Posterior cingulate gyrus (tissue), 11 donors: ENCODE measurements around the gene TRPC3.
A peak's percentile ranks its signal among the peaks of the same experiment; 100 is the strongest.

Experiments used
- DNase-seq, 10 donors: peaks; one replicate each; pipeline versions ENCODE4 v3.0.0 to v3.0.0-alpha.2; 2020 to 2021; ENCODE audit warnings: mixed read lengths in 3 of 10
- intact Hi-C: fragments of 100-400 bp; cut with DNase I; formaldehyde crosslinking; loops from one replicate; pipeline ENCODE4 v1.15.1; 2023

Gene TRPC3

DNA sequence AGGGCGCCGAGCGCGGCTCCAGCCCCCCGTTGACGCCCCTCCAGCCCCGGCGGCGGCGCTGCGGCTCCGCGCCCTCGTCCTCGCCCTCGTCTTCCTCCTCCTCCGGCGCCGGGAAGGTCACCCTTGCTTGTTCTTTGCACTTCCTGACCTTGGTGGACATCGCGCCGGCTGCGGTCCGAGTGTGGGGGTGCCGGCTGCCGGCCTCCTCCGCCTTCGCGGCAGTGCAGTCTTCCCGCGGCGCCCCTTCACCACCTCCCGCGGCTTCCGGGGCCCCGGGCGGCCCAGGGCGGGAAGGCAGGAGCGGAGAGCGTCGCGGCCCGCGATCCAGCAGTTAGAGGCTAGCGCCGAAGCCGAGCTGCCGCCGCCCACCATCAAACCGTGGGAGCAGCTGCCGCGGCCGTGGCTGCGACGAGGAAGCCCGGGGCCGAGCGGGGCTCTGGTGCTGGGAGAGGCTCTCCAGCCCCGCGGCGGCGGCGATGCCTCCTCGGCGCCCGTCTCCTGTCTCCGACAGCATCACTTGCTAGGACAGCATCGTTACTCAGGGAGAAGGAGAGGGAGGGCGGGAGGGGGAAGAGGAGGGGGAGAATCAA lies at the start of gene TRPC3:
Gene TRPC3 (minus strand): TSS at position 540 of the 590 bp plus-strand sequence. CDS start 380 bp downstream, at position 160.
- peak in 9 of 10 donors; percentile 23 to 92 (median 44) for DNase-seq
- intact Hi-C loops: loop anchor here (2.0 kb wide), 1 partner anchor 625 kb away; no protein-coding TSS in a partner anchor

DNA sequence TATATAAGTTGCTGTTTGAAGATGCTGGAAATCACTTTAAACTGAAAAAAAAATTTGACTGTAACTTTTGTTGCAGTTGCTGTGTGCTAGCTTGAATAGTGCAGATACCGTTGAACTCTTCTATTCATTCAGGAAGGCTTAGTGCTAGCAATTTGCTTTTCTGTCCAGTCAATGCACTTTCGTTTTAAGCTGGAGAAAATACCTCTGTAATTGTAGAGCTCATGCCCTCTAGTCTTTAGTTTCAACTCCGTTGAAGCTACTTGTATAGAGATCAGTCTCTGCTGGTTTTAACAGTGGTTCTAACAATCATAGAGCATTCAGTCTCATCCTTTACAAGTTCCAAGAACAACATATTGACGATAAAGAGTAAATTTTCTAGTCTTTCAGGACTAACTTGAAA lies 49.0 kb upstream of the TRPC3 start:
- no peak for DNase-seq
- intact Hi-C loops: no loop called here

DNA sequence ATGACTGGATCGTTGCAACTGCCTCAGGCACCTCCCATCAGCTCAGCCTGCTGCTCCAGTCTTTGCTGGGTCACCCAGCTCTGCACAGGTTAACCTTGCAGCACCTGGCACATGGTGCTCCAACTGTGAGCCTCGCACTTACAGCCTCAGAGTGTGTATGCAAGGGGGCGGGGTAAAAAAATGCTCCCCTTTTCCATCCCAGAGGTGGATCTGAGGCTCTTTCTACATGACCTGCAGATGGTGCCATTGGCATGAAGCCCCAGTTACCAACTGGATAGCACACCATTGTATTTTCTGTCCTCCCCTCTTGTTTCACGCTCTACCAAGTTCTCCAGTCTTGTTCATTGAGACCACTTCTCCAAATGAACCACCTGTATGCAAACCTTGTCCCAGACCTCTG lies 46.2 kb upstream of the TRPC3 start:
- intact Hi-C loops: no loop called here
- no peak for DNase-seq

DNA sequence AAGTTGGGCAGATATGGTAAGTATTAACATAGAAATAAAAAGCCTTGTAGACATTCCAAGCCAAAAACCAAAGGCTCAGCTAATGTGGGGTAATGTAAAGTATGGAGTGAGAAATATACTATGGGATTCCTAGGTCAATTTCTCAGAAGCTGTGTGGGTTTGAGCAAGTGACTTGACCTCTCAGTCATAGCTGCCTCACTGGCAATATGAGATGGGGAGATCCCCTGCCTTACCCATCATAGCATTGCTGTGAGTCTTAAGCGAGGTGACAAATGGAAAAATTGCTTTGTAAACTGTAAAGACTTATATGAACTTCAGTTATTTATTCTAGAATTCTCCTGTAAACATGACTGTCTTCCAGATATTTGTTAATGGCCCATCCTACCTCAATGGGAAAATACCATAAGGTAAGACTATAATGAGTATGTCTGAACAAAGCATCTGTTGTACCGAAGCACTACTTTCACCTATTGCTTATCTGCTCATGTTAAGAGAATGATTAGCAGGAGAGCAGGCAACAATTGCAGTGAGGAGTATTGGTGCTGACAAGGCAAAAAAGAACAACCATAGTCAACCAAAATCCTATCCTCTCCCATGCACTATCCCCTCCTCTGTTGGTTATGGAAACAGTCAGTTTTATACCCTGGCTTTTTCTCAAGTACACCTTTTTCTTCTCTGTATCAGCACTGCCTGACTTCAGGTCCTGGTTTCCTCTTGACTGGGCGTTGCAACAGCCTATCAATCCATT lies 44.1 kb upstream of the TRPC3 start:
- DNase-seq: no peak
- intact Hi-C loops: no loop called here

DNA sequence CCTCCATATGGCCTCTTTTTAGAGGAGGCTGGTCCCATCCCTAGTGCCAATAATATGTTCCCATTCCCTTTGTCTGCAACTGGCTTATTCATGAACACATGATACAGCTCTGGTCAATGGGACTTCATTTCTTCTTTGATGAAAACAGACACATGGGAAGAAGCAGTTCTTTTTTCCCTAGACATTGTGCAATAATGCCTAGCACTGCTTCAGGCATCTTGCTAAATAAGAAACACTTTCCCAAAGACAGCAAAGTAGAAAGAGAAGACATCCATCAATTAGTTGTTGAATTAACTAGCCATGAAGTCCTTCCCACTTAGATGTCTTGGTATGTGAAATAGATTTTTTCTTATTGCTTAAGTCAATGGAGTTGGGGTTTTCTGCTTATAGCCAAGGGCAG lies 40.1 kb upstream of the TRPC3 start:
- intact Hi-C loops: no loop called here
- no peak for DNase-seq

DNA sequence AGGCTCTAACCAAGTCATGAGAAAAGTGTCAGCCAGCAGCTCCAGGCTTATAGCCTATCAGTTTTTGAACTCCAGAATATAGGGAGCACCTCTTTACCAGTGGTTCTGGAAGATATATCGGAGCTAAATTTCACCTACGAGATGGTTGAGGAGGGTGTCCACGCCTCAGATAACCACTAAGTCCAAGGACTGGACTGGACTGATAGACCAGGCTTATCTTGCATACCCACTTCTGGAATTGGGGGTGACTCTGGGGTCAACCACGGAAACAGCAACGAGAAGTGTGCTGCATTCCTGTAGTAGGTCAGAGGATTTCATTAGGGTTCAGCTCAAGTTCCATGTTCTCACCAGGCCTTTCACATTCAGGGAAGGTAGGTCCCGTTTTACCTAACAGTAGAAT lies 38.6 kb upstream of the TRPC3 start:
- intact Hi-C loops: no loop called here
- DNase-seq: no peak

DNA sequence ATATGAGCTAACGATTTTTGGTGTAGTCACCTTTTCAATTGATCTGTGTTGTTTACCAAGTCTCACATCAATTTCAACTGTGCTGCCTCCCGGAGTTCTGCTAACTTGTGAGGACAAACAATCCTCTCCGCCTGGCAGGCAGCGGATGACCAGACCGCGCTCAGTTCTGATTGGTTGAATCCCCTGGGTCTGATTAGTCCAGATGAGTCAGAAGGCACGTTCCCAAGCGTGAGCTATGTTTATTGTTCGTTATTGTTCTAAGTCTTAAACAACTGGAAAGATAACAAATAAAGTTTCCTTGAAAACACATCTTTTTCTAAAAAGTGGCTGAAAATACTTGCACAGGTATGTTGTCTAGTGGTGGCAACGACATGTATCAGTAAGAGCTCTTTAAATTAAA lies 37.9 kb upstream of the TRPC3 start:
- no peak for DNase-seq
- intact Hi-C loops: no loop called here

DNA sequence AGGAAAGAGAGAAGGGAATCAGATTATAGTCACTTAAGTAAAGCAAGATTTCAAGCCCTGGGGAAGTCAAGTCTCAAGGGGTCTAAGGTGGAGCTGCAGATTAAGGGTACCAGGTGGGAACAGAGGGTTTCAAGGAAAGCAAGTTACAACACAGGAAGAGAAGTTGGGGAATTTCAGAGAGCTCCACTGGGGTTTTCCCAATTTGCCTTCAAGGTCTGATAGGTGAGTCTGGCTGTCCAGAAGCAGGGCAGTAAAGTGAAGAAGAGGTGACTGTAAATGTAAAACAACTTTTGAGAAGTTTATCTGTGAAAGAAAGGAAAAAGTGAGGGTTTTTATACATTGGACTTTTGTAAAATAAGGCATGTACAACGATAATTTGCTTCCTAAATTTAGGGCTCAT lies 37.1 kb upstream of the TRPC3 start:
- intact Hi-C loops: no loop called here
- no peak for DNase-seq

DNA sequence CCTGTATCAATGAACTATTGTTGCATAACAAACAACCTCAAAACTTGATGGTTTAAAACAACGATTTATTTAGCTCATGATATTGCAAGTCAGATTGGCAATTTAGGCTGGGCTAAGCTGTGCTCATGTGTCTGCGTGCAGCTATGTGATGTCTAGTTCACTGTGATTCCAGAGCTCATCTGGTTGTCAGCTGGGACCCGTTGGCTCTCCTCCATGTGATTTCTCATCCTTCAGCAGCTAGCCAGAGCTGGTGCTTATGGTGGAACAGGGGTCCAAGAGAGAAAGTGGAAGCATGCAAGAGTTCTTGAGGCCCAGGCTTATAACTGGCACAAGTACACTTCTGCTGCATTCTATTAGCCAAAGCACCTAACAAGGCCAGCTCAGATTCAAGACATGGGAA lies 28.8 kb upstream of the TRPC3 start:
- peak in 2 of 10 donors; percentile 22 to 59 for DNase-seq
- intact Hi-C loops: no loop called here

DNA sequence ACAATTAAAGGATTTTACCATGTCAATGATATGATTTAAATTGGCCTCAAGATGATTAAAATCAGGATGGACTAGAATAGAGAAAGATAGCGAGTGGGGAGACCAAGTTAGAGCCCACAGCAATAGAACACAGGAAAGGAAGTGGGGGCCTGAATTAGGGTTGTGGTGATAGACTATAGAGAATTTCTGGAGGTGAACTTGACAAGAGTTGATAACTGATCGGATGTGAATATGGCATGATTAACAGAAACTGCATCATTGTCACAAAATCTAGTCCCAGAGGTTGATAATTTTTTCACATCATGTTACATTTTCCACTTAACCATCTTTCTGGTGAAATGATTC lies 26.3 kb upstream of the TRPC3 start:
- intact Hi-C loops: no loop called here
- no peak for DNase-seq

DNA sequence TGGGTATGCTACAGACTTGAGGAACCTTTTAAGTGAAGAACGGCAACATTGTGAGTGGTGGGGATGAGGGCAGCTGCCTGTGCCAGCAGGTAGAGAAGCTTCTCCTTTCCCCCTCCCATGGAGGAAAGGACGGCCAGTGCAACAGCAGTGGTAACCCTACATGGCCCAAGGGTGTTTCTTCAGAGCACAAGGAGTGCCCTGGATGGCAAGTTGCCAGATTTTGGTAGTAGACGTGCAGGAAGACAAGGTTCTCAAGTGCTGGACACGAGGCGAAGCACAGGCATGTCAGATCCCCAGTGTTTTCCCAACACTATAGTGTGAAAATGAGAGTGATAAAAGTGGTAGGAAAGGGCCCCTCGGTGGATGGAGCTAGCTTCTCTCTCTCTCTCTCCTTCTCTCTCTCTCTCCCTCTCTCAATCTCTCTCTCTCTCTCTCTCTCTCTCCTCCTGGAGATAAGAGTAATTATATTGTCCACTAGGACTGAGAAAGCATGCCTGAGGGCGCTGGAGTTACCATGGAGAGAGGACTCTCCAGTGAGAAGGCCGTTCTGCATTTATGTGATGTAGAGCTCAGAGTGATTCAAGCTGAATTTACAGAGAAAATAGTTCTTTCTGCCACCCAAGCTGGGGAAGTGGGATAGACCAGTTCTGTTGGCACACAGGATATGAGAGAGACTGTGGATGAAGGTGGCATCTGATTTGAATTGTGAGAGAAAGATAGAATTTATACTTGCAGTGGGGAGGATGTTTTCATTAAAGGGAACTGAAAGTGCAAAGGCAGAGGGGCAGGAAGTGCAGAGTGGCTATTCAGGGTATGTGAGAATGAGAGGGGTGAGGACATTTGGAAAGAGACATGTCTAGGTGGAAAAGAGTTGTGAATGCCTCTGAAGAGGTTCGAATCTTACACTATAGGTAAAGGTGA lies 25.7 kb upstream of the TRPC3 start:
- DNase-seq: peak in 1 of 10 donors; percentile 32
- intact Hi-C loops: no loop called here

DNA sequence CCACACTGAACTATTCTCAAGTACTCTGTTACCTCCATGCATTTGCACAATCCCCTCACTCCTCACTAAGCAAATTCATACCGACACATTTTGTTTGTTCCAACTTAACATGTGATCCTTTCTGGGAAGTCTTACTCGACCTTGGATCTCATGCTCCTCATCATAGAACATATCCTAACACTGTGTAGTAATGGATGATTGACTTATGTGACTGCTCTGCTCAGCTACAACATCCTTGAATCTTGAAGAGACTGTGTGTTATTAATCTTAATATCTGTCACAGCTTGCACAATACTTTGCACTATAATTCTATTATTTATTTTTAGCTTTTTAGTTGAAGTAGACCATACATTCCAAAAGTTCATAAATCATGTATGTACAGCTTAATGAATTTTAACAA lies 23.9 kb upstream of the TRPC3 start:
- no peak for DNase-seq
- intact Hi-C loops: no loop called here

DNA sequence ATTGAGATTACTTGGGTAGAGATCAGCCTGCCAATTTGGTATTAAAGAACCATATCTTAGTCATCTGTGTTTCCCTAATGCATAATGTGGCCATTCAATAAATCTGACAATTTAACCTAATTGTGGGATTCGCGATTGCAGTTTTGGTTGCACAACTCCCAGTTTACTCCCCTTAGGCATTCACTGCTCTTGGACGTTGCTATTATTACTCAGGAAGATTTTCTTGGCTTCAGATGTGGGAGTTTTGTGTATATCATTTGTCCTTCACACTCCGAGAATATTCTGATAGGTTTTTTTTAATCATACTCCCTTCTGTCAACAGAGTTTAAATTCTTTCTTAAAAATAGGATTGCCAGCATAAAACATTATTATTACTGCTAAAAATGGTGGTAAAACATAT lies 22.0 kb upstream of the TRPC3 start:
- DNase-seq: no peak
- intact Hi-C loops: no loop called here

DNA sequence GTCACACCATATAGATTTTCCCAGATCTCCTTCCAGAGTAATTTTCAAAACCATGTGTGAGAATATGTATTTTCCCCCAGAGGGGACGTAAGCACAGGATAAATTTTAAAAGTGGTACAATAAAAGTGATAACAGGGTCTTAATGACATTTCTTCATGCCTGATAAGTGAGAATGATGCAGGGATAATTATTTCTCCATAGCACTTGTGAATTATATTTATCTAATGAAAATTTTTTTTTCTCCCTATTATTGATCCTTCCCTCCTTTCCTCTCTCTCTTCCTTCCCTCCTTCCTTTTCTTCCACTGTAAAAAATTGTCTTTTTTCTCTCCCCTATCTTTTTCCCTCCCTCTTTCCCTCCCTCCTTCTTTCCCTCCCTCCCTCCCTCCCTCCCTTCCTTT lies 17.0 kb upstream of the TRPC3 start:
- DNase-seq: no peak
- intact Hi-C loops: no loop called here

DNA sequence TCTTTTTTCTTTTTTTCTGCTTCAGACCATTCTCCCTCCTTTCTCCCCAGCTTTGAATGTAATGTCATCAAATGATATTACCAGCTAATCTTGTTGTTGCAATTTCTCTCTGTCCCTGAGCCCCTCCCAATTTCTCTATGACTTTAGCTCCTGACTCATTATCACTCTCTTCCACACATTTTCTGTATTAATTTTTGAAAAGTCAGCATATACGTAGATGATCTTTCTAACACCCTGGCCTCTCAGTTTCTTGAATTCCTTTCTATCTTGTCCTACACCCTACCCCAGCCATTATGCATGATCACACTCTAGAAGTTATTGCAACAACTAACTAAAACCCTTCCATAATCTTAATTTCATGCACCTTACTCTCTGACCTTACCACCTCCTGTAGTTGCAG lies 13.1 kb upstream of the TRPC3 start:
- intact Hi-C loops: no loop called here
- DNase-seq: no peak

DNA sequence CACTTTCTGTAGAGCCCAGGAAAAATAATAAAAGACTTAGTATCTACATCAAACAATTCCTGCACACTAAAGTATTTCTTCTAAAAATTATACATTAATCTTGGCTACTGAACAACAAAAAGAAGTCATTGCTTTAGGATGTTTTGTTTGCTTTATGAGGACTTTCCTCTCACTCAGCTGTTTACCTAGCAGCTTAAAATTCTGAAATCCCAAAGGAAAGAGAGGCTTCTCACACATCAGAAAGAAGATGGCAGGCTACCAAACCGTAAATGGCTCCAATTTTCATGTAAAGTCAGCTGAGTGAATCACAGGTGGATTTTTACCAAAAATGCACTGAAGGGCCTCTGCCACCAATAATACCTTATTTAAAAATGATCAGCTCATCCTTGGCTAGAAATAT lies 9.0 kb upstream of the TRPC3 start:
- DNase-seq: no peak
- intact Hi-C loops: no loop called here

DNA sequence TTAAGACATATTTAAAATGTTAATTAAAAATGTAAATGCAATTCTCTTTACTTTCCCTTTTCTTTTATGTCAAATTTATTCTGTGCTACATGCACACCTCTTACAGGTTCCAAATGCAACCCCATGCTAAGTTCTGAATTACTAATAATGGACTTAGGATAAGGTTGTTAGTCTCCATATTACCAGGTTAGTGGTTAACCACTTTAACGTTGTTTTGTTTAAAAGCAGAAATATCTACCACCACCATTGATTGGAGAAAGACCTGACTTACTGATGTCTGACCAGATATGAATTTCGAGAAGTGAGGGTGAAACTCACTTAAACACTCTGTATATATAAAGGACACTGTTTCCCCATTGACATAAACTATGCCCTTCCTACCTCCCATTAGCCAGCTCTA lies 6.9 kb upstream of the TRPC3 start:
- intact Hi-C loops: no loop called here
- DNase-seq: no peak

DNA sequence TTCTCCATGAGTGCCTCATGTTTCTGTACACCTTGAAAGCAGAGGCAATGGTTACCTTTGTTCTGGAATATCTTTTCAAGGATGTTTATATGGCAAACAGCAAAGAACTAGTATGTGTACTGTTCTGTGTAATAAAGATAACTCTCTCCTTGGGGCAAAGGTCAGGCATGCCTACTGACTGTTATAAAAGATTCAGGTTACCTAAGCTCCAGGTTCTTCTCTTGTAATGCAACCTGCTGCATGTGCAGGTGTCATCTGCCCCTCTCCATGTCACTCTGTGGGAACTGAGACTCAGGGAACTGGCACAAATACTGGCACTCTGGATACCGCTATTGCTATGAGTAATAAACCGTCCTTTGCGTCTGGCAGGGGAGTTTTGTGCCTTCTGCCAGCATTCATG lies 5.4 kb upstream of the TRPC3 start:
- no peak for DNase-seq
- intact Hi-C loops: no loop called here

DNA sequence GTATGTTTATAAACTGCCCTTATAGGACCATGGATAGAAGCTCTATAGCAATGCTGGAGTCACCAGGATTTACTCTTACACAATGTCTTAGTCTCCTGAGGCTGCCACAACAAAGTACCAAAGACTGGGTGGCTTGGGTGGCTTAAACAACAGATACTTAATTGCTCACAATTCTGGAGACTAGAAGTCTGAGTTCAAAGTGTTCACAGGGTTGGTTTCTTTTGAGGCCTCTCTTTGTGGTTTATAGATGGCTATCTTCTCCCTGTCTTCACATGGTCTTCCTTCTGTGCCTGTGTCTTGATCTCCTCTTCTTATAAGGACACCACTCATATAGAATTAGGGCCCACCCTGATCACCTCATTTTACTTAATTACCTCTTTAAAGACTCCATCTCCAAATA lies 2.0 kb upstream of the TRPC3 start:
- DNase-seq: no peak
- intact Hi-C loops: no loop called here

DNA sequence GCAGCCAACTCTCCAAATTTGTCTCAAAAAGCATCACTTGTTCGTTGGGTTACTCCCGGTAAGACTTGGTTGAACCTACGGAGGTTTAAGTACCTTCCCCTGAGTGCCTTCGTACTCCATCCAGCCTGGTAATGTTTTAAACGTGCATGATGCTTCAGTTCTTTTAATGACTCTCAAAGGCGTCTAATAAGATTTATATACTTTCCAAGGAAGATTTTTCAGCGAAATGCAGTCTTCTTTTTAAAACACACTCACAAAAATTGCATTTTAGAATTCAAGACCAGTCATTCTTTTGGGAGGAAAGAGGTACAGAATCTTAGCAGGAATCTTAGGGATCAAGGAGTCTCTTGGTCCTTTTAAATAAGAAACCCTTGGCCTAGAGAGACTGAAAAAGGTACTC lies 430 bp upstream of the TRPC3 start:
- DNase-seq: no peak
- intact Hi-C loops: no loop called here

DNA sequence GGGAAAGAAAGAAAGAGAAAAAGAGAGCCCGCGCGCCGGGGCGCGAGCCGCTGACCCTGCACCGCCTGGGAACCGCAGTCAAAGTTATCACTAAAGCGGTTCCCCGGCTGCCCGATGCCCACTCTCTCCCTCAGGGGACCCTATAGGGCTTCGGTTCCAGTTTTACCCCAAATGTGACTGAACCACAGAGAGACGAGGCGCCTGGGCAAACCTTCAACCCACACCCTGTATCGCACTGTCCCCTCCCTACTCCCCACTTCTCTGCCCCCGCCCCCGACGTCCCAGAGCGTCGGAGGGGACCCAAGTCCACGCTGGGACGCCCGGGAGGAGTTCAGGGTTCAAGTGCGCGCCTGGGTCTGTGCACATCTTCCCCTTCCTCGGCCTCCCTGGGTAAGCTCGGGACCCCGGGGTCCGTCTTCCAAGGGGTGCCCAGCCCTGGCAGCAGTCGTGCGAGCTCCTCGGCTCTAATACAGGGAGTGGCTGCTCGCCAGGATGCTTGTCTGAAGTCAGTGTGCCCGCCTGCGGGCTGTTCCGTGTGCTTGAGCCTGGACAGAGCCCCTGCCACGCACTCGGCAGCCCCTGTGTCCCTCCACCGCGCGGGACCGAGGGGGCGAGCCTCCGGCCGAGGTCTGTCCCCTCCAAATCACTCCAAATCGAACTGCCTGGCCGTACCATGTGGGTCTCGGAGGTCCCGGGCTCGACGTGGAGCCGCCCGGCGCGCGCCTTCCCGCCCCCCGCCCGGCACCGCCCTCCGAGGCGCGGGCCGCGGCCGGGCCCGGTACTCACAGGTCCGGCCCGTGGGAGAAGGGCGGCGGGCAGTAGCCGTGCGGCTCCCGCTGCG lies 960 bp downstream of the TRPC3 start:
- intact Hi-C loops: loop anchor here (2.0 kb wide), 1 partner anchor 626 kb away; no protein-coding TSS in a partner anchor
- DNase-seq: peak in 8 of 10 donors; percentile 3 to 85 (median 24)
